HepG2 (cell line): ENCODE measurements around the gene NEURL2. TPM values are rescaled to one million over a fixed set of nuclear protein-coding genes. Genes with fewer than 3 reads are reported as not detected.

Experiments
- ARNTL ChIP-seq: sonication (generic); formaldehyde crosslinking; IDR thresholded peaks from 2 replicates; pipeline ENCODE4 v1.4.0; 2020; ENCODE audit warnings: mild to moderate bottlenecking, missing genetic modification reagents
- HES4 ChIP-seq: sonication (generic); formaldehyde crosslinking; IDR thresholded peaks from 2 replicates; pipeline ENCODE4 v1.9.0; 2021; ENCODE audit warnings: mild to moderate bottlenecking, missing genetic modification reagents, borderline replicate concordance
- HIVEP1 ChIP-seq: sonication (generic); formaldehyde crosslinking; IDR thresholded peaks from 2 replicates; pipeline ENCODE4 v1.4.0; 2020; ENCODE audit warnings: mild to moderate bottlenecking, missing genetic modification reagents
- JARID2 ChIP-seq: sonication (generic); formaldehyde crosslinking; IDR thresholded peaks from 2 replicates; pipeline ENCODE4 v1.8.1; 2023; ENCODE audit warnings: missing genetic modification reagents, inconsistent platforms; ENCODE audit not compliant: insufficient replicate concordance
- LCORL ChIP-seq, 2 experiments: fragments of 450-650 bp in 1 of 2; sonication (generic) in 1 of 2; formaldehyde crosslinking in 1 of 2; IDR thresholded peaks; 2 replicates each; pipeline versions ENCODE4 v1.5.0 to v1.6.1; 2017 to 2020; ENCODE audit warnings: antibody characterized with exemption in 1 of 2, missing genetic modification reagents in 1 of 2
- MBNL3 ChIP-seq: fragments of 250-450 bp; sonication (Bioruptor Pico); conservative IDR thresholded peaks from 2 replicates; pipeline ENCODE4 v1.8.0; 2022; ENCODE audit warnings: mild to moderate bottlenecking, inconsistent platforms
- MTA1 ChIP-seq: sonication (generic); formaldehyde crosslinking; IDR thresholded peaks from 2 replicates; pipeline ENCODE4 v1.4.0; 2020; ENCODE audit warnings: missing genetic modification reagents, mild to moderate bottlenecking, borderline replicate concordance
- NCOA5 ChIP-seq: sonication (generic); formaldehyde crosslinking; IDR thresholded peaks from 2 replicates; pipeline ENCODE4 v1.4.0; 2020; ENCODE audit warnings: missing genetic modification reagents
- NR2F2 ChIP-seq: IDR thresholded peaks from 2 replicates; pipeline ENCODE4 v1.6.1; 2012; ENCODE audit warnings: low read depth, inconsistent platforms, borderline replicate concordance
- NRL ChIP-seq: sonication (generic); formaldehyde crosslinking; IDR thresholded peaks from 2 replicates; pipeline ENCODE4 v1.5.0; 2020; ENCODE audit warnings: missing genetic modification reagents, mild to moderate bottlenecking, moderate library complexity, borderline replicate concordance
- REPIN1 ChIP-seq: sonication (generic); formaldehyde crosslinking; IDR thresholded peaks from 2 replicates; pipeline ENCODE4 v1.8.0; 2022; ENCODE audit warnings: missing genetic modification reagents, low read depth, mild to moderate bottlenecking, borderline replicate concordance
- ZNF225 ChIP-seq: sonication (generic); formaldehyde crosslinking; IDR thresholded peaks from 2 replicates; pipeline ENCODE4 v1.4.0; 2020; ENCODE audit warnings: mild to moderate bottlenecking, missing genetic modification reagents
- ZNF260 ChIP-seq: sonication (generic); formaldehyde crosslinking; IDR thresholded peaks from 2 replicates; pipeline ENCODE4 v1.4.0; 2020; ENCODE audit warnings: missing genetic modification reagents, low read depth, mild to moderate bottlenecking, borderline replicate concordance
- ZNF331 ChIP-seq: sonication (generic); formaldehyde crosslinking; IDR thresholded peaks from 2 replicates; pipeline ENCODE4 v1.4.0; 2020; ENCODE audit warnings: missing genetic modification reagents
- ZNF550 ChIP-seq: sonication (generic); formaldehyde crosslinking; IDR thresholded peaks from 2 replicates; pipeline ENCODE4 v1.4.0; 2020; ENCODE audit warnings: mild to moderate bottlenecking, missing genetic modification reagents, borderline replicate concordance
- ZNF792 ChIP-seq: IDR thresholded peaks from 2 replicates; pipeline ENCODE4 v1.6.1; 2016
- polyA plus RNA-seq, 8 experiments: library from polyadenylated mRNA; depleted of rRNA in 3 of 8; stranded (reverse) in 7 of 8; unstranded in 1 of 8; fragments of >200 nt; fragmentation: Illumina TruSeq in 4 of 8; extraction: Trizol in 4 of 8; gene quantifications; 2 replicates each; pipeline versions ENCODE4 v1.2.1 to v1.2.3, GENCODE V29; 2011 to 2016; ENCODE audit warnings: low read depth in 4 of 8, missing spikeins in 1 of 8, mixed read lengths in 1 of 8; ENCODE audit not compliant: insufficient read depth in 1 of 8
- total RNA-seq, 5 experiments: library from RNA; depleted of rRNA; stranded (reverse); fragments of >200 nt; fragmentation: Illumina TruSeq; extraction: Trizol; gene quantifications; 2 replicates each; pipeline ENCODE4 v1.2.3, GENCODE V29; 2016; ENCODE audit warnings: low read depth in 1 of 5
- TF ChIP-seq, protein P1 (sequence below): sonication (generic); formaldehyde crosslinking; IDR thresholded peaks from 2 replicates; pipeline ENCODE4 v1.4.0; 2020; ENCODE audit warnings: mild to moderate bottlenecking, missing genetic modification reagents
- TF ChIP-seq, protein P2 (sequence below): sonication (generic); formaldehyde crosslinking; IDR thresholded peaks from 2 replicates; pipeline ENCODE4 v1.4.0; 2020; ENCODE audit warnings: mild to moderate bottlenecking, missing genetic modification reagents, borderline replicate concordance
- TF ChIP-seq, protein P3 (sequence below): sonication (generic); formaldehyde crosslinking; IDR thresholded peaks from 2 replicates; pipeline ENCODE4 v1.4.0; 2020; ENCODE audit warnings: mild to moderate bottlenecking, missing genetic modification reagents, borderline replicate concordance
- TF ChIP-seq, protein P4 (sequence below): sonication (generic); formaldehyde crosslinking; IDR thresholded peaks from 2 replicates; pipeline ENCODE4 v1.4.0; 2020; ENCODE audit warnings: mild to moderate bottlenecking, missing genetic modification reagents

NEURL2 gene
- total and polyA plus RNA-seq, 2 of the 13 experiments (the other 11 are each of a cell fraction or from before 2014, with no cell fraction given), result 7.2 to 9.7 TPM

DNA sequence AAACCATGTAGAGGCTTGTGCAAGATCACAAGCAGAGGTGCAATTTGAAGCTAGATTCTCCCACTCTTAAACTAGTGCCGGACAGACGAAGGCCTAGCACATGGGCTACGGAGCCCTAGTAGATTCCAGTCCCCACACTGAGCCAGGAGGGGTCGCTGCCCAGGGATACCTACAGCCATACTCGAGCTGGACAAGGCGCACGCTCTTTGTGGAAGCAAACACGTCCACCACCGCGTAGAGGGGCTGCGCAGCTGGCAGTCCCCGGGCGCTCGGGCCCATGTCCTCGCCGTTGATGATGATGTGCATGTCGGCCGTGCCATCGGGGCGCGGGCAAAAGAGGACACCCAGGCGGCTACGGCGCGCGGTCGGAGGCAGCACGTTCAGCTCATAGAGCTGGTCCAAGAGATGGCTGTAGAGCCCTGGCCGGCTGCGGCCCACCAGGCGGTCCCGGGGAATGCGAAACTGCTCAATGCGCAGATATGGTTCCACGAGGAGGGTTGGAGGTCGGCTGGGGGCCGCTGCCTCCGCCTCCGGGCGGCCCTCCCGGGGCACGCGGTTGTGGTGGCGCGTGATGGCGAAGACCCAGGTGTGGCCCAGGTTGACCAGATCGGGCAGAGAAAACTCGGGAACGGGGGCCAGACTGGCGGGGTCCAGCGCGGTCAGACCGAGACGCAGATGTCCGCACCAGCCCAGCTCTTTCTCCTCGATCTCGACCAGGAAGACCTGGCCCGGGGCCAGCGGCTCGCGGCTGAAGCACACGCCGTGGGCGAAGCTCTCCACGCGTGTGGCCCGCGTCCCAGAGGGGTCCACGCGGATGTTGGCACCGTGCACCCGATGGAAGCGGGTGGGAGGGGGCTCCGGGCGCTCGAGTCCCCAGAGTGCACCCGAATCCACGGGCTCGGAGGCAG lies 677 bp downstream of the NEURL2 start (continued):
- TF ChIP-seq NRL (CRISPR knock-in tag) (no peak; the same call in 1 of the 2 replicates), REPIN1 (CRISPR knock-in tag) (peak; percentile 92; the same call in 1 of the 2 replicates), ARNTL (CRISPR knock-in tag) (no peak), HIVEP1 (CRISPR knock-in tag) (peak; percentile 82; the same call in 1 of the 2 replicates), JARID2 (CRISPR knock-in tag) (no peak), ZNF331 (CRISPR knock-in tag) (peak; percentile 94), ZNF792 (peak; percentile 93), NCOA5 (CRISPR knock-in tag) (no peak), LCORL (IDR thresholded peaks at IDR 0.05) (no peak), LCORL (CRISPR knock-in tag; IDR thresholded peaks at IDR 0.05) (no peak), HES4 (CRISPR knock-in tag) (0 out of 2 replicates have a peak, but pooled peaks have one; percentile 7), MTA1 (CRISPR knock-in tag) (no peak), ZNF225 (no peak), MBNL3 (no peak), ZNF550 (CRISPR knock-in tag) (no peak), NR2F2 (no peak), ZNF260 (CRISPR knock-in tag) (no peak)
- TF ChIP-seq, protein P1, sequence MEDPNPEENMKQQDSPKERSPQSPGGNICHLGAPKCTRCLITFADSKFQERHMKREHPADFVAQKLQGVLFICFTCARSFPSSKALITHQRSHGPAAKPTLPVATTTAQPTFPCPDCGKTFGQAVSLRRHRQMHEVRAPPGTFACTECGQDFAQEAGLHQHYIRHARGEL (CRISPR knock-in tag), result peak; percentile 56; the same call in 1 of the 2 replicates
- TF ChIP-seq, protein P2, sequence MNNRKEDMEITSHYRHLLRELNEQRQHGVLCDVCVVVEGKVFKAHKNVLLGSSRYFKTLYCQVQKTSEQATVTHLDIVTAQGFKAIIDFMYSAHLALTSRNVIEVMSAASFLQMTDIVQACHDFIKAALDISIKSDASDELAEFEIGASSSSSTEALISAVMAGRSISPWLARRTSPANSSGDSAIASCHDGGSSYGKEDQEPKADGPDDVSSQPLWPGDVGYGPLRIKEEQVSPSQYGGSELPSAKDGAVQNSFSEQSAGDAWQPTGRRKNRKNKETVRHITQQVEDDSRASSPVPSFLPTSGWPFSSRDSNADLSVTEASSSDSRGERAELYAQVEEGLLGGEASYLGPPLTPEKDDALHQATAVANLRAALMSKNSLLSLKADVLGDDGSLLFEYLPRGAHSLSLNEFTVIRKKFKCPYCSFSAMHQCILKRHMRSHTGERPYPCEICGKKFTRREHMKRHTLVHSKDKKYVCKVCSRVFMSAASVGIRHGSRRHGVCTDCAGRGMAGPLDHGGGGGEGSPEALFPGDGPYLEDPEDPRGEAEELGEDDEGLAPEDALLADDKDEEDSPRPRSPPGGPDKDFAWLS (CRISPR knock-in tag), result no peak
- TF ChIP-seq, protein P3, sequence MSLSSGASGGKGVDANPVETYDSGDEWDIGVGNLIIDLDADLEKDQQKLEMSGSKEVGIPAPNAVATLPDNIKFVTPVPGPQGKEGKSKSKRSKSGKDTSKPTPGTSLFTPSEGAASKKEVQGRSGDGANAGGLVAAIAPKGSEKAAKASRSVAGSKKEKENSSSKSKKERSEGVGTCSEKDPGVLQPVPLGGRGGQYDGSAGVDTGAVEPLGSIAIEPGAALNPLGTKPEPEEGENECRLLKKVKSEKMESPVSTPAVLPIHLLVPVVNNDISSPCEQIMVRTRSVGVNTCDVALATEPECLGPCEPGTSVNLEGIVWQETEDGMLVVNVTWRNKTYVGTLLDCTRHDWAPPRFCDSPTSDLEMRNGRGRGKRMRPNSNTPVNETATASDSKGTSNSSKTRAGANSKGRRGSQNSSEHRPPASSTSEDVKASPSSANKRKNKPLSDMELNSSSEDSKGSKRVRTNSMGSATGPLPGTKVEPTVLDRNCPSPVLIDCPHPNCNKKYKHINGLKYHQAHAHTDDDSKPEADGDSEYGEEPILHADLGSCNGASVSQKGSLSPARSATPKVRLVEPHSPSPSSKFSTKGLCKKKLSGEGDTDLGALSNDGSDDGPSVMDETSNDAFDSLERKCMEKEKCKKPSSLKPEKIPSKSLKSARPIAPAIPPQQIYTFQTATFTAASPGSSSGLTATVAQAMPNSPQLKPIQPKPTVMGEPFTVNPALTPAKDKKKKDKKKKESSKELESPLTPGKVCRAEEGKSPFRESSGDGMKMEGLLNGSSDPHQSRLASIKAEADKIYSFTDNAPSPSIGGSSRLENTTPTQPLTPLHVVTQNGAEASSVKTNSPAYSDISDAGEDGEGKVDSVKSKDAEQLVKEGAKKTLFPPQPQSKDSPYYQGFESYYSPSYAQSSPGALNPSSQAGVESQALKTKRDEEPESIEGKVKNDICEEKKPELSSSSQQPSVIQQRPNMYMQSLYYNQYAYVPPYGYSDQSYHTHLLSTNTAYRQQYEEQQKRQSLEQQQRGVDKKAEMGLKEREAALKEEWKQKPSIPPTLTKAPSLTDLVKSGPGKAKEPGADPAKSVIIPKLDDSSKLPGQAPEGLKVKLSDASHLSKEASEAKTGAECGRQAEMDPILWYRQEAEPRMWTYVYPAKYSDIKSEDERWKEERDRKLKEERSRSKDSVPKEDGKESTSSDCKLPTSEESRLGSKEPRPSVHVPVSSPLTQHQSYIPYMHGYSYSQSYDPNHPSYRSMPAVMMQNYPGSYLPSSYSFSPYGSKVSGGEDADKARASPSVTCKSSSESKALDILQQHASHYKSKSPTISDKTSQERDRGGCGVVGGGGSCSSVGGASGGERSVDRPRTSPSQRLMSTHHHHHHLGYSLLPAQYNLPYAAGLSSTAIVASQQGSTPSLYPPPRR (CRISPR knock-in tag), result no peak
- TF ChIP-seq, protein P4, sequence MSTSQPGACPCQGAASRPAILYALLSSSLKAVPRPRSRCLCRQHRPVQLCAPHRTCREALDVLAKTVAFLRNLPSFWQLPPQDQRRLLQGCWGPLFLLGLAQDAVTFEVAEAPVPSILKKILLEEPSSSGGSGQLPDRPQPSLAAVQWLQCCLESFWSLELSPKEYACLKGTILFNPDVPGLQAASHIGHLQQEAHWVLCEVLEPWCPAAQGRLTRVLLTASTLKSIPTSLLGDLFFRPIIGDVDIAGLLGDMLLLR, result peak; percentile 94; the same call in 1 of the 2 replicates
